Colonic mucosa (tissue), 4 donors: ENCODE measurements around the gene NDRG3. TPM values are rescaled to one million over a fixed set of nuclear protein-coding genes. Genes with fewer than 3 reads are reported as not detected.

Experiments used
- DNase-seq: peaks from one replicate; pipeline ENCODE4 v3.0.0-alpha.2; 2020
- H3K27ac ChIP-seq: fragments of 200-600 bp; one replicate; pipeline ENCODE4 v1.8.0; 2021
- H3K27me3 ChIP-seq: fragments of 200-600 bp; one replicate; pipeline ENCODE4 v1.8.0; 2021
- H3K36me3 ChIP-seq: fragments of 200-600 bp; one replicate; pipeline ENCODE4 v1.8.0; 2021
- H3K4me1 ChIP-seq: fragments of 200-600 bp; one replicate; pipeline ENCODE4 v1.8.0; 2021; ENCODE audit warnings: mild to moderate bottlenecking
- H3K4me3 ChIP-seq: fragments of 200-600 bp; one replicate; pipeline ENCODE4 v1.8.0; 2021
- H3K9ac ChIP-seq, 2 donors: one replicate each; pipeline ENCODE4 v1.7.0; 2013; ENCODE audit warnings: control low read depth in 2 of 2, low read depth in 2 of 2, low read length in 2 of 2
- H3K9me3 ChIP-seq: fragments of 200-600 bp; one replicate; pipeline ENCODE4 v1.8.0; 2021
- intact Hi-C: fragments of 100-400 bp; cut with DNase I; formaldehyde crosslinking; loops from one replicate; pipeline ENCODE4 v1.14.1; 2022
- total RNA-seq, 2 donors: library from RNA; stranded (reverse); fragmentation: NEBNext Ultra II Directional in 1 of 2; extraction: Animal tissue kit (Norgen Biotek cat#: 25700) in 1 of 2; gene quantifications; one replicate each; pipeline ENCODE4 v1.2.1, GENCODE V29; 2021
- TF ChIP-seq, protein P1 (sequence below): fragments of 200-600 bp; IDR thresholded peaks from one replicate; pipeline ENCODE4 v1.8.0; 2022; ENCODE audit warnings: antibody characterized with exemption, mild to moderate bottlenecking
- donor health status: healthy.
- donor health status: DM: no; HTN: no; CAD: no.
- donor health status: DM: no; HTN: no; CAD: no.

NDRG3 gene
- total RNA-seq, 2 donors from 2014 or later: 30.0 to 32.0 TPM

DNA sequence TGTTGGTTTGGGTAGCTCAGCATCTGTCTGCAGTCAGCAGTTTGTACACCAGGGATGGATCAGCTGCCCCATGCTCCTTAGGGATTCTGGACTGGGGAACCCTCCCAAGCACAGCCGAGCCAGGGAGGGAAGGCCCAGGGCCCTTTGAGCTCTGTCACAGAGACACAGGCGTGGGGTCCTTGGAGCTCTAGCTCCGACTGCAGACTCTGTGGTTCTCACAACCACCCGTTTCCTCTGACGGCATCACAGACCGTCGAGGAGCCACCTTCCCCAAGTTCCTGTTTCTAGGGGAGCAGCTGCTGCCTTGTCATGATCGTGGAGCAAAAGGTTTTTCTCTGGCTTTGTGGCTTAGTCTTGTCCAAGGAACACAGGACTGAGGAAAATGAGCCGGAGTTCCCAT, 99.9 kb downstream of the NDRG3 start, which contains the start of gene SLA2:
Gene SLA2, minus strand, starts transcription at position 199 of the 400 bp plus-strand sequence. CDS start 4,861 bp downstream, outside the sequence.
- DNase-seq: peak; percentile 32
- intact Hi-C loops: no loop called here
- Histone ChIP-seq H3K9me3 (no peaks in the 10 kb centered on the region), H3K4me3 (peak within 1 kb of the TSS; percentile 15), H3K36me3 (no peaks in the 10 kb centered on the region), H3K27me3 (no peaks in the 10 kb centered on the region), H3K4me1 (no peaks in the 10 kb centered on the region), H3K9ac (peak within 1 kb of the TSS; percentile 6 to 18), H3K27ac (no peak within 1 kb of the TSS)
- TF ChIP-seq, protein P1, sequence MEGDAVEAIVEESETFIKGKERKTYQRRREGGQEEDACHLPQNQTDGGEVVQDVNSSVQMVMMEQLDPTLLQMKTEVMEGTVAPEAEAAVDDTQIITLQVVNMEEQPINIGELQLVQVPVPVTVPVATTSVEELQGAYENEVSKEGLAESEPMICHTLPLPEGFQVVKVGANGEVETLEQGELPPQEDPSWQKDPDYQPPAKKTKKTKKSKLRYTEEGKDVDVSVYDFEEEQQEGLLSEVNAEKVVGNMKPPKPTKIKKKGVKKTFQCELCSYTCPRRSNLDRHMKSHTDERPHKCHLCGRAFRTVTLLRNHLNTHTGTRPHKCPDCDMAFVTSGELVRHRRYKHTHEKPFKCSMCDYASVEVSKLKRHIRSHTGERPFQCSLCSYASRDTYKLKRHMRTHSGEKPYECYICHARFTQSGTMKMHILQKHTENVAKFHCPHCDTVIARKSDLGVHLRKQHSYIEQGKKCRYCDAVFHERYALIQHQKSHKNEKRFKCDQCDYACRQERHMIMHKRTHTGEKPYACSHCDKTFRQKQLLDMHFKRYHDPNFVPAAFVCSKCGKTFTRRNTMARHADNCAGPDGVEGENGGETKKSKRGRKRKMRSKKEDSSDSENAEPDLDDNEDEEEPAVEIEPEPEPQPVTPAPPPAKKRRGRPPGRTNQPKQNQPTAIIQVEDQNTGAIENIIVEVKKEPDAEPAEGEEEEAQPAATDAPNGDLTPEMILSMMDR: no peak

DNA sequence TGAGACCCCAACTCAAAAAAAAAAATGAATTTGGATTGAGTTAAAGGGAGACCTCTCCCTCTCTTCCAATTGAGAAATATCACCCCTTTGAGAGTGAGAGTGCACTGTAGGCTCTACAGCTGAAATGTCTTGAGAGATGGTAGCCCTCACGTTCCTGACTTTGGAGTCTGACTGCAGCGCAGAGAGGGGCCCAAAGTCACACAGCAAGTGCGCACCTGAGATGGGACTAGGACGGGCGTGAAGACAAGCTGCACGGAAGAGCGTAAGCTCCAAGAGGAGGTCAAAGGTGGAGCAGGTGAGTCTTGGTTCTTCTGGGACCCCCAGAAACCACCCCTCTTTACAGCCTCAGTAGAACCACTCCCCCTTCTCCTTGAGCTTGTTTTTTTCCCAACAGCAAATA, 100.5 kb downstream of the NDRG3 start:
- H3K9ac ChIP-seq: peak overlapping the region in 1 of 2 donors; percentile 6
- H3K36me3 ChIP-seq: no peaks in the 10 kb centered on the region
- no peaks in the 10 kb centered on the region for H3K4me1 ChIP-seq
- peak overlapping the region; percentile 15 for H3K4me3 ChIP-seq
- no peaks in the 10 kb centered on the region for H3K27me3 ChIP-seq
- H3K27ac ChIP-seq: no peak overlapping the region
- H3K9me3 ChIP-seq: no peaks in the 10 kb centered on the region
- TF ChIP-seq, protein P1: no peak
- DNase-seq: no peak
- intact Hi-C loops: no loop called here

DNA sequence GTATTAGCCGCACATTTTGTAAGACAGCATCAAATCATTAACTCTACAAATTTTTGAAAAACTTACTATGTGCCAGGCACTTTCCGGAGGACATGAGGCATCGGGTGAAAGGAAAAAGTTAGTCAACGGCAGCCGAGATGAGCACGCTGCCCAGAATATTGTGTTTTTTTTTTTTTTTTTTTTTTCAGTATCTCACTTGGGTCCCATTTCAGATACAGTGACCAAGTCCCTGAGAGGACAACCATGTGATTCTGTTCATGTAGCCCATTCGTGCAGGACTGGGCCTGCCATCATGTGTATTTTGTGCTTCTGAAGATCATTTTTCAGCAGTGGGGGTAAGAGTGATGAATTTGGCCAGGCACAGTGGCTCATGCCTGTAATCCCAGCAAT, 101.2 kb downstream of the NDRG3 start:
- Histone ChIP-seq H3K36me3 (no peaks in the 10 kb centered on the region), H3K27me3 (no peaks in the 10 kb centered on the region), H3K4me3 (no peak overlapping the region), H3K9me3 (no peaks in the 10 kb centered on the region), H3K4me1 (no peaks in the 10 kb centered on the region), H3K27ac (no peak overlapping the region), H3K9ac (no peak overlapping the region)
- TF ChIP-seq, protein P1: no peak
- intact Hi-C loops: no loop called here
- DNase-seq: no peak

DNA sequence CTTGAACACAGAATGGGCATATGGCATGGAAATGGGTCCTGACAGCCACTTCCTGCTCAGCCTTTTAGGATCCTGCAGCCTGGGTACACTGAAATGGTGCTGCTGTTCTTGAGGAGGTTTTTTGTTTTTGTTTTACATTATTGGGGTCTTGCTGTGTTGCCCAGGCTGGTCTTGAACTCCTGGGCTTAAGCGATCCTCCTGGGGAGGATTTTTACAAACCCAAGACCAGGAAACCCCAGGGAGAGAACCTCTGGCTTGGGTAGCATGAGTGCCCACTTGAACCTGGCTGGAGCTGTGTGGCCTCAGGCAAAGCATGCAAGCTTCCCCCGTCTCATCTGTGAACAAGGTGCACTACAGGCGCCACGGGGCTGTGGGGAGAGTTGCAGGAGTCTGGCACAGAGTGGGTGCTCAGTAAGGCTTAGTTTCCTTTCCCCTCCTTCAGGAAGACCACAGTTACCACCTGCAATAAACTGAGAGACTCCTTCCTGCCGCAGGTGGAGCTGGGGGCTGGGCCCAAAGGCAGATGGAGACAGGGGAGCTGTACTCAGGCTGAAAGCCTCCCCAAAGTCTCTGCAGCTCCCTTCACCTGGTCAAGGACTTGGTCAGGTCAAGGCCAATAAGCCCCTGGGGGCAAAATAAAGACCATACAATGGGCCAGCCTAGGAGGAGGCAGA, 101.7 kb downstream of the NDRG3 start:
- TF ChIP-seq, protein P1: no peak
- Histone ChIP-seq H3K27me3 (no peaks in the 10 kb centered on the region), H3K27ac (no peak overlapping the region), H3K4me1 (no peaks in the 10 kb centered on the region), H3K4me3 (no peak overlapping the region), H3K9me3 (no peaks in the 10 kb centered on the region), H3K9ac (no peak overlapping the region), H3K36me3 (no peaks in the 10 kb centered on the region)
- DNase-seq: no peak
- intact Hi-C loops: no loop called here

DNA sequence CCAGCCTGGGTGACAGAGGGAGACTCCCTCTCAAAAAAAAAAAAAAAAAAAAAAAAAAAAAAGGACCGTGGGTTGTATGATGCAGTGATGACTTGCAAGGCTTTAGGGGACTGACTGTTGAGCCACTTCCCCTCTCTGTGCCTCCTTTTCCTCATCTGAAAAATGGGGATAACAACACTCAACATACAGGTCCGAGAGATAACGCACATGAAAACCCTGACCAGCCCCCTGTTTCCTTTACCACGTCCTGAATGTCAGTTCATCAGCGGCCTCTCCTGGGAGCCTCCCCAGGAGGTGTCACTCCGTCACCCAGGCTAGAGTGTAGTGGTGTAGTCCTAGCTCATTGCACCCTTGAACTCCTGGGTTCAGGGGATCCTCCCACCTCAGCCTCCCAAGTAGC, 103.8 kb downstream of the NDRG3 start:
- intact Hi-C loops: no loop called here
- TF ChIP-seq, protein P1: no peak
- Histone ChIP-seq H3K9ac (no peak overlapping the region), H3K9me3 (no peaks in the 10 kb centered on the region), H3K27ac (no peak overlapping the region), H3K4me1 (no peaks in the 10 kb centered on the region), H3K27me3 (no peaks in the 10 kb centered on the region), H3K36me3 (no peaks in the 10 kb centered on the region), H3K4me3 (no peak overlapping the region)
- DNase-seq: no peak
